ENCODE measurements around the gene CLASRP.

DNA sequence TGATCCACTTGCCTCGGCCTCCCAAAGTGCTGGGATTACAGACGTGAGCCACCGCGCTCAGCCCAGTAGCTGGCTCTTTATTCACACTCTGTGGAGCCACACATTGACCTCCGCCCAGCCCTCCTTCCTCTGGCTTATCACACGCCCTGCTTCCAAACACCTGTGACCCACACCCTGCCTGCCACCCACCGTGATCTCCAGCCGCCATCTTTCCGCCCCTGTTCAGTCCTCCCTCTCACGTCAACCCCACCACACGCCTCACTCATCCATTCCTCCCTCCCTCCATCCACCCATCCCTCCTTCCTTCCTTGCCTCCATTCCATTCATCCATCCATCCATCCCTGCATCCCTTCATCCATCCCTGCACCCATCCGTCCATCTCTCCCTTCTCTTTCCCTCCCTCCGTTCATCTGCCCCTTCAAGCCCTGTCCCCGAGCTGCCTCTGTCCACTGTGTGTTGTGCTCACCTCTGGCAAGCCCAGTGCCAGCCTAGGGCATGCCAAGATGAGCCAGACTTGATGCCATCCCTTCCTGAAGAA lies 19.8 kb downstream of the CLASRP start:
- TF ChIP-seq POLR2A (IDR thresholded peaks at IDR 0.05), result no peak
- TF ChIP-seq CTCF (IDR thresholded peaks at IDR 0.05), result no peak
- TF ChIP-seq EP300 (IDR thresholded peaks at IDR 0.05), result no peak
